GM23248 (cell line): ENCODE results near the gene AP2B1.
"Not testable (repeated sequence)": the region's sequence is repeated elsewhere in the genome, so short reads cannot be mapped to it uniquely, and the experiment has no call there.

Source experiments
- EZH2 ChIP-seq: fragments of 200-600 bp; sonication (generic); IDR thresholded peaks from 2 replicates; pipeline ENCODE4 v1.6.1; 2018; ENCODE audit warnings: antibody characterized with exemption, mild to moderate bottlenecking; ENCODE audit not compliant: insufficient read depth, poor library complexity, severe bottlenecking
- EZH2phosphoT487 ChIP-seq: fragments of 200-600 bp; sonication (generic); IDR thresholded peaks from 2 replicates; pipeline ENCODE4 v1.6.1; 2018; ENCODE audit warnings: antibody characterized with exemption, moderate library complexity, mild to moderate bottlenecking, low read depth; ENCODE audit not compliant: insufficient read depth

- TF ChIP-seq EZH2, EZH2phosphoT487: not testable (repeated sequence)
These were observed 23.9 kb upstream of the AP2B1 start for GRCh38 chr17:35563181-35563580.
